GM13976 (cell line): Measurements from ENCODE around the gene MAN1C1.
A peak's percentile ranks its signal among the peaks of the same experiment; 100 is the strongest.
"Not testable (repeated sequence)": the region's sequence is repeated elsewhere in the genome, so short reads cannot be mapped to it uniquely, and the experiment has no call there.

Experiments
- DNase-seq: peaks from one replicate; pipeline ENCODE4 v3.0.0; 2012; ENCODE audit warnings: low spot score
- CTCF ChIP-seq: IDR thresholded peaks from 2 replicates; pipeline ENCODE4 v1.5.1; 2012; ENCODE audit warnings: borderline replicate concordance, mild to moderate bottlenecking; ENCODE audit not compliant: insufficient read depth; ENCODE audit errors: extremely low read depth, missing control alignments, control extremely low read depth
- in situ Hi-C: fragments of 300-500 bp; cut with MboI; formaldehyde crosslinking; loops from one replicate; pipeline ENCODE4 v1.12.0; 2022; ENCODE audit warnings: low sequenced_read_pairs, mixed read lengths, inconsistent platforms; ENCODE audit not compliant: unreplicated experiment

The MAN1C1 gene

GRCh38 chr1:25594971-25595370 lies 21.6 kb upstream of the MAN1C1 start:
- no peak for DNase-seq
- no peak for TF ChIP-seq CTCF
- in situ Hi-C loops = no loop called here

GRCh38 chr1:25596641-25597040 lies 19.9 kb upstream of the MAN1C1 start:
- in situ Hi-C loops, DNase-seq: not testable (repeated sequence)

- no peak for TF ChIP-seq CTCF
- DNase-seq = no peak
- in situ Hi-C loops = no loop called here
Observed at GRCh38 chr1:25598879-25599278, 17.7 kb upstream of the MAN1C1 start.

GRCh38 chr1:25599969-25600610 lies 16.5 kb upstream of the MAN1C1 start:
- TF ChIP-seq CTCF = no peak
- DNase-seq = peak; percentile 58
- in situ Hi-C loops = no loop called here

GRCh38 chr1:25600971-25601699 lies 15.5 kb upstream of the MAN1C1 start:
- in situ Hi-C loops, DNase-seq: not testable (repeated sequence)

GRCh38 chr1:25603779-25604538 lies 12.6 kb upstream of the MAN1C1 start:
- in situ Hi-C loops, DNase-seq: not testable (repeated sequence)

- no peak for TF ChIP-seq CTCF
- in situ Hi-C loops = no loop called here
- DNase-seq = no peak
Observed at GRCh38 chr1:25607123-25607522, 9.5 kb upstream of the MAN1C1 start.

GRCh38 chr1:25608488-25609178 lies 8.0 kb upstream of the MAN1C1 start:
- in situ Hi-C loops = no loop called here
- DNase-seq = peak; percentile 79
- TF ChIP-seq CTCF = peak; percentile 23
